Esophagus squamous epithelium (tissue), 5 donors: ENCODE data around the gene N4BP2. TPM values are rescaled to one million over a fixed set of nuclear protein-coding genes. Genes with fewer than 3 reads are reported as not detected.

Experiments used
- DNase-seq: peaks from one replicate; lab custom pipeline; 2025; lab: John Stamatoyannopoulos, UW
- H3K27ac ChIP-seq, 4 donors: fragments of 200-600 bp; sonication (generic); one replicate each; pipeline ENCODE4 v1.5.1; 2016 to 2019; ENCODE audit warnings: mild to moderate bottlenecking in 1 of 4
- H3K27me3 ChIP-seq, 4 donors: fragments of 200-600 bp; sonication (generic); 1 replicate in 3 of 4; 2 replicates in 1 of 4; pipeline versions ENCODE4 v1.5.1 to v1.6.0; 2017 to 2021; ENCODE audit warnings: antibody characterized with exemption in 1 of 4
- H3K36me3 ChIP-seq, 3 donors: fragments of 200-600 bp; sonication (generic); one replicate each; pipeline ENCODE4 v1.5.1; 2016 to 2019
- H3K4me1 ChIP-seq, 3 donors: fragments of 200-600 bp; sonication (generic); one replicate each; pipeline ENCODE4 v1.5.1; 2017 to 2019
- H3K4me3 ChIP-seq, 4 donors: fragments of 200-600 bp; sonication (generic); 1 replicate in 3 of 4; 2 replicates in 1 of 4; pipeline ENCODE4 v1.5.1; 2016 to 2019; ENCODE audit warnings: mild to moderate bottlenecking in 2 of 4, moderate library complexity in 1 of 4
- H3K9me3 ChIP-seq, 3 donors: fragments of 200-600 bp; sonication (generic); one replicate each; pipeline ENCODE4 v1.5.1; 2016 to 2019
- POLR2A ChIP-seq, 4 donors: fragments of 450-650 bp; IDR thresholded peaks; one replicate each; pipeline ENCODE4 v1.6.1; 2017; ENCODE audit warnings: antibody characterized with exemption in 4 of 4, mild to moderate bottlenecking in 4 of 4, moderate library complexity in 3 of 4
- WGBS, 2 donors: methylation state at CpG; one replicate each; pipeline ENCODE4 v1.1.5; 2018; 5-methylcytosine and 5-hydroxymethylcytosine counted together
- intact Hi-C: fragments of 100-400 bp; cut with DNase I; formaldehyde crosslinking; loops from one replicate; pipeline ENCODE4 v1.15.0; 2022
- total RNA-seq, 4 donors: library from RNA; depleted of rRNA; stranded (reverse); fragments of >200 nt; gene quantifications; one replicate each; pipeline ENCODE4 v1.1.0, GENCODE V29; 2016
- TF ChIP-seq, protein P1 (sequence below), 6 experiments: fragments of 450-650 bp in 4 of 6; fragments of 200-600 bp in 2 of 6; sonication (generic) in 2 of 6; IDR thresholded peaks; one replicate each; pipeline ENCODE4 v1.5.1; 2016 to 2019; ENCODE audit warnings: antibody characterized with exemption in 6 of 6, mild to moderate bottlenecking in 4 of 6, moderate library complexity in 4 of 6
- donor health status: DM: yes; HTN: yes; CAD: no.

The N4BP2 gene
- total RNA-seq, 4 donors from 2014 or later, result 4.2 to 11.1 (median 6.7) TPM

DNA sequence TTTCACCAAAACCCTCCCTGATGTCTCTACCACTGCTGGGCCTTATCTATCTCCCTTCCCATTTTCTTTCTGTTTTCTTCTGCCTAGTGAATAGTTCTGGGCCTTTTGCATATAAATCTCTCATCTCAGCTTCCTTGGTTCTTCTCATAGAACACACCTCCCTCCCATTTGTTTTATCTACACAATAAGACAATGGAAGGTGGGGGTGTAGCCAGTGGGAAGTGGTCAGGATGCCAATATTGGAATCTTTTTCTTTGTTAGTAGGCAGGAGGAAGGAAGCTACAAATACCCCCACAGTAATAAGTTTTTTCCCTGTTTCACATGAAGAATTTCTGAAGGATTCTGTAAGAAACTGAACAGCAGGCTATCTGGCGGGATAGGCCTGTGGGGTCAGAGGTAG lies 109.3 kb downstream of the N4BP2 start:
- Histone ChIP-seq H3K27me3 (no peaks in the 10 kb centered on the region), H3K4me1 (peaks cover 0 to 5% (median 0%) of the 10 kb centered on the region in 3 donors), H3K27ac (no peak overlapping the region), H3K9me3 (peaks cover 0 to 11% (median 0%) of the 10 kb centered on the region in 3 donors), H3K36me3 (peaks cover 0 to 13% (median 0%) of the 10 kb centered on the region in 3 donors), H3K4me3 (no peak overlapping the region)
- 91 to 93% methylated on average over 1 of the region's 1 CpG for WGBS, 2 donors
- no peak for DNase-seq
- TF ChIP-seq POLR2A (IDR thresholded peaks at IDR 0.05), result no peak
- TF ChIP-seq, protein P1, sequence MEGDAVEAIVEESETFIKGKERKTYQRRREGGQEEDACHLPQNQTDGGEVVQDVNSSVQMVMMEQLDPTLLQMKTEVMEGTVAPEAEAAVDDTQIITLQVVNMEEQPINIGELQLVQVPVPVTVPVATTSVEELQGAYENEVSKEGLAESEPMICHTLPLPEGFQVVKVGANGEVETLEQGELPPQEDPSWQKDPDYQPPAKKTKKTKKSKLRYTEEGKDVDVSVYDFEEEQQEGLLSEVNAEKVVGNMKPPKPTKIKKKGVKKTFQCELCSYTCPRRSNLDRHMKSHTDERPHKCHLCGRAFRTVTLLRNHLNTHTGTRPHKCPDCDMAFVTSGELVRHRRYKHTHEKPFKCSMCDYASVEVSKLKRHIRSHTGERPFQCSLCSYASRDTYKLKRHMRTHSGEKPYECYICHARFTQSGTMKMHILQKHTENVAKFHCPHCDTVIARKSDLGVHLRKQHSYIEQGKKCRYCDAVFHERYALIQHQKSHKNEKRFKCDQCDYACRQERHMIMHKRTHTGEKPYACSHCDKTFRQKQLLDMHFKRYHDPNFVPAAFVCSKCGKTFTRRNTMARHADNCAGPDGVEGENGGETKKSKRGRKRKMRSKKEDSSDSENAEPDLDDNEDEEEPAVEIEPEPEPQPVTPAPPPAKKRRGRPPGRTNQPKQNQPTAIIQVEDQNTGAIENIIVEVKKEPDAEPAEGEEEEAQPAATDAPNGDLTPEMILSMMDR (IDR thresholded peaks at IDR 0.05), result no peak
- intact Hi-C loops, result no loop called here

DNA sequence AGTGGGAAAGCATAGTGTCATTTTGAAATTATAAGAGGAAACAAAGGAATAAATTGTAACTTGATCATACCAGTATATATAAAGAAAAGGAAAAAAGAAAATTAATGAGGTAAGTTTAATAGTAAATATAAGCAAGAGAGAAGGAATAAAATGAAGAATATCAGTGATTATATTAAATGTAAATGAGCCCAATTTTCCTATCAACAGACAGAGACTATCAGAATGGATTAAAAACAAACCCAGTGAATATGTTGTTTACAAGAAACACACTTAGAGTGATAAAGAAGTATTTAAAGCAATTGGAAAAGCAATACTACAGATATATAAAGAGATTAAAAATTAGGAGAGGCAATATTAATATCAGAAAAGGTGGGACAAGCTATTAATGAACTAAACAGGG lies 111.4 kb downstream of the N4BP2 start:
- DNase-seq, result no peak
- no peak overlapping the region for H3K27ac ChIP-seq
- intact Hi-C loops, result no loop called here
- H3K4me1 ChIP-seq, result peaks cover 0 to 5% (median 0%) of the 10 kb centered on the region in 3 donors
- no peak for TF ChIP-seq POLR2A (IDR thresholded peaks at IDR 0.05)
- TF ChIP-seq, protein P1 (IDR thresholded peaks at IDR 0.05), result no peak
- no peaks in the 10 kb centered on the region for H3K27me3 ChIP-seq
- H3K4me3 ChIP-seq, result no peak overlapping the region
- H3K9me3 ChIP-seq, result peaks cover 0 to 11% (median 0%) of the 10 kb centered on the region in 3 donors
- no peaks in the 10 kb centered on the region for H3K36me3 ChIP-seq

DNA sequence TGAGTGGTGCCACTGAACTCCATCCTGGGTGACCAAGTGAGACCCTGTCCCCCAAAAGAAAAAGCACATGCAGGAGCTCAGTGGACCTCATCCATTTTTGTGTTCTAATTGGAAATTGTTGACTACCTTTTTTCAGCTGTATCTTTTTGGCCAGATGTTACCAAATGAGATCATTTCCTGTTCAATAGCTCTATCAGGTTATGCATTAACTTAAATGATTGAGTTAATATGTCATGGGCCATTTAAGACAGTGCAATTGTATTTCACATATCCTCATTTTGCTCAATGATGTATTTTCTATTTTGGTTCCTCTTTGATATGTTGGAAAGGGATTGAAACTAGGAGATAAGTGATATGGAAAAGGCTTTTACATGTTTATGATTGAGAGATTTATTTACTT lies 113.9 kb downstream of the N4BP2 start:
- TF ChIP-seq POLR2A (IDR thresholded peaks at IDR 0.05), result no peak
- TF ChIP-seq, protein P1 (IDR thresholded peaks at IDR 0.05), result no peak
- Histone ChIP-seq H3K9me3 (peaks cover 0 to 11% (median 0%) of the 10 kb centered on the region in 3 donors), H3K27ac (no peak overlapping the region), H3K36me3 (no peaks in the 10 kb centered on the region), H3K4me3 (no peak overlapping the region), H3K27me3 (no peaks in the 10 kb centered on the region), H3K4me1 (no peaks in the 10 kb centered on the region)
- no peak for DNase-seq
- intact Hi-C loops, result no loop called here

DNA sequence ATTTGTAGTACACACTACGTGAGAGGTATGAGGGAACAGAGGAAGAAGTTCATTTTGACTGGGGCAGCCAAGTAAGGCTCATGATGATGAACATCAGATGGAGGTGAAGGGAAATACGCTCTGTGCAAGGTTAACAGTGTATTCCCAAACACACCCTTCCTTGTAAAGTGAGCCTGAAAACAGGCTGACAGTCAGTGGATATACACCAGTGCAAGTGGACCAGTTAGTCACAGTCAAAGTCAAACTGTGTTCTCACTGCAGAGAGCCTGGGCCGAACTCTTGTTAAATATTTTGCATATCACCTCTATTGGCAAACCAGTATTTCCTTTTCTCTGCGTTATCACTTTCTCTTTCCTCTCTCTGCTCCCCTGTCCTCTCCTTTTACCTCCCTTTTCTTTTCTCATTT lies 116.8 kb downstream of the N4BP2 start:
- no peak for DNase-seq
- WGBS, 2 donors, result 63 to 66% methylated on average over 4 of the region's 4 CpGs
- Histone ChIP-seq H3K4me3 (no peak overlapping the region), H3K9me3 (no peaks in the 10 kb centered on the region), H3K4me1 (no peaks in the 10 kb centered on the region), H3K27ac (no peak overlapping the region), H3K27me3 (no peaks in the 10 kb centered on the region), H3K36me3 (no peaks in the 10 kb centered on the region)
- TF ChIP-seq POLR2A (IDR thresholded peaks at IDR 0.05), result no peak
- TF ChIP-seq, protein P1 (IDR thresholded peaks at IDR 0.05), result no peak
- intact Hi-C loops, result no loop called here

DNA sequence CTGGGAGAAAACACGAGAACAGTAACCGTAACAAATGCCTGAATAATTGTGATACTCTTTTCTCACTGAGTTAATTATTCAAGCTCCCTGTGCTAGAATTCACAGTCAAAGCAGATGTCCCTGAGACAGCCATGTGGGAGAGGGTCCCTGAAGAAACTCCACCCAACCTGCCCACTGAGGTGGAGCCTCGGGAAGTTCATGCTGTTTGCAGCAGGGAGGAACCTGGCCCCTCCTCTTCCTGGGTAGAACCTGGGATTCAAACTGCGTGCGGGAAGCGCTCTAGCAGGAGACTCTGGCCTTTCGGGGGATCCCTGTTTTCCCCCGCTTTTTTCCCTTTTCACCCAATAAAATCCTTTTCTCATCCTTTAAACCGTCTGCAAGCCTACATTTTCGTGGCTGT lies 120.0 kb downstream of the N4BP2 start:
- 67 to 72% methylated on average over 10 of the region's 10 CpGs for WGBS, 2 donors
- no peak overlapping the region for H3K4me3 ChIP-seq
- H3K27me3 ChIP-seq, result no peaks in the 10 kb centered on the region
- TF ChIP-seq, protein P1 (IDR thresholded peaks at IDR 0.05), result no peak
- no peak for TF ChIP-seq POLR2A (IDR thresholded peaks at IDR 0.05)
- no peak overlapping the region for H3K27ac ChIP-seq
- intact Hi-C loops, result no loop called here
- no peaks in the 10 kb centered on the region for H3K36me3 ChIP-seq
- no peak for DNase-seq
- no peaks in the 10 kb centered on the region for H3K4me1 ChIP-seq
- no peaks in the 10 kb centered on the region for H3K9me3 ChIP-seq
